ENCODE results near the gene SORBS2. TPM values are rescaled to one million over a fixed set of nuclear protein-coding genes. Genes with fewer than 3 reads are reported as not detected.

The SORBS2 gene
- total and polyA plus RNA-seq, 2 of the 8 experiments (the other 6 are each of a cell fraction or from before 2014, with no cell fraction given) = 73.0 to 87.1 TPM

GRCh38 chr4:185821029-185821419 is 9.0 kb upstream of the SORBS2 start:
- H2BK12ac ChIP-seq (ENCODE audit: low read depth, low read length) = peak overlapping the region; percentile 97
- peak overlapping the region; percentile 81; the same call in 1 of the 2 replicates for H2BK5ac ChIP-seq (ENCODE audit: low read depth, low read length)
- 91% methylated on average over 11 of the region's 11 CpGs; no CpG with 5 or more reads in 1 of the 2 experiments for WGBS, 2 experiments (ENCODE audit: extremely low coverage in 1 of 2, insufficient coverage in 1 of 2, insufficient read length in 1 of 2, insufficient replicate concordance in 2 of 2, low coverage in 1 of 2, low lambda C conversion rate in 2 of 2, missing lambda C conversion rate in 1 of 2)
- no peak overlapping the region for H3K4me2 ChIP-seq (ENCODE audit: insufficient read depth in 1 of 2, low read depth in 2 of 2, low read length in 2 of 2)
- H3K36me3 ChIP-seq (ENCODE audit: control insufficient read depth in 2 of 4, insufficient read depth in 4 of 4, low read length in 3 of 4) = no peaks in the 10 kb centered on the region
- H3K79me1 ChIP-seq (ENCODE audit: low read depth, low read length) = no peaks in the 10 kb centered on the region
- TF ChIP-seq E2F6 (IDR thresholded peaks at IDR 0.05) (no peak), SIX5 (IDR thresholded peaks at IDR 0.05; ENCODE audit: low read depth, low read length) (no peak), CHD2 (IDR thresholded peaks at IDR 0.05; ENCODE audit: low read length) (no peak), TCF12 (IDR thresholded peaks at IDR 0.05; ENCODE audit: low read depth, low read length) (no peak), POLR2AphosphoS5 (IDR thresholded peaks at IDR 0.05; ENCODE audit: low read depth, low read length) (no peak), CHD1 (IDR thresholded peaks at IDR 0.05; ENCODE audit: low read depth, low read length) (no peak), CEBPB (IDR thresholded peaks at IDR 0.05; ENCODE audit: low read depth, low read length) (no peak), MAFK (IDR thresholded peaks at IDR 0.05; ENCODE audit: low read depth, low read length) (no peak)
- peak overlapping the region; percentile 93; the same call in 1 of the 2 replicates for H2BK20ac ChIP-seq (ENCODE audit: low read length)
- H3K9me3 ChIP-seq (ENCODE audit: insufficient read depth in 2 of 2, low read depth in 1 of 2, low read length in 1 of 2) = no peaks in the 10 kb centered on the region
- no peak overlapping the region for H2BK120ac ChIP-seq (replicated peaks; ENCODE audit: low read depth, low read length)
- no peaks in the 10 kb centered on the region for H4K20me1 ChIP-seq (replicated peaks in 1 of 2; ENCODE audit: control insufficient read depth in 1 of 2, insufficient read depth in 2 of 2, low read length in 2 of 2)
- peak overlapping the region; percentile 58 for H4K91ac ChIP-seq (replicated peaks; ENCODE audit: insufficient read length, low read length)
- no peak overlapping the region for H4K5ac ChIP-seq (ENCODE audit: insufficient read length, low read depth, low read length)
- no peak overlapping the region for H3K56ac ChIP-seq (replicated peaks; ENCODE audit: insufficient read length, low read depth, low read length)
- H3K14ac ChIP-seq (ENCODE audit: insufficient read length) = no peak overlapping the region
- 0 out of 2 replicates have a peak overlapping the region, but pooled peaks have one; percentile 79 for H2AK5ac ChIP-seq (ENCODE audit: low read depth, low read length)
- H3K27ac ChIP-seq (ENCODE audit: low read depth, low read length) = no peak overlapping the region
- H3K4ac ChIP-seq (replicated peaks; ENCODE audit: insufficient read length, low read depth, low read length) = no peak overlapping the region
- CTCF ChIA-PET (ENCODE audit: partially characterized antibody) = no interaction called here
- no peaks in the 10 kb centered on the region for H3K79me2 ChIP-seq (ENCODE audit: control insufficient read depth in 1 of 2, insufficient read depth in 2 of 2, low read length in 2 of 2)
- FAIRE-seq (no peak), DNase-seq (ENCODE audit: low read depth in 1 of 2, low spot score in 2 of 2) (no peak)
- H4K8ac ChIP-seq (ENCODE audit: extremely low read depth, insufficient read depth, low read length) = no peak overlapping the region
- no peak overlapping the region for H3K9ac ChIP-seq (replicated peaks in 1 of 4; ENCODE audit: extremely low read depth in 1 of 4, low read depth in 3 of 4, low read length in 3 of 4)
- peaks cover 0 to 9% (median 4%) of the 10 kb centered on the region in 4 experiments; a peak in 6 of 7 replicates for H3K4me1 ChIP-seq (replicated peaks in 1 of 4; ENCODE audit: control insufficient read depth in 3 of 4, insufficient read depth in 4 of 4, low read length in 3 of 4)
- no peaks in the 10 kb centered on the region for H3K23me2 ChIP-seq (ENCODE audit: low read depth, low read length)
- peak overlapping the region; percentile 82 for H2AFZ ChIP-seq (ENCODE audit: low read length)
- H3K4me3 ChIP-seq (ENCODE audit: extremely low read depth in 1 of 4, insufficient read depth in 2 of 4, low read depth in 3 of 4, low read length in 4 of 4) = no peak overlapping the region
- peak overlapping the region; percentile 93; the same call in 1 of the 2 replicates for H2BK15ac ChIP-seq (ENCODE audit: low read length)
- POLR2A ChIA-PET (ENCODE audit: partially characterized antibody) = interaction anchor here (1.0 to 1.1 kb wide), 2 partner anchors 9 to 18 kb away, joined by 3 to 4 read pairs; partner anchors contain the start of gene SORBS2
- H3K18ac ChIP-seq (ENCODE audit: extremely low read depth, low read length) = peak overlapping the region; percentile 9; the same call in 1 of the 2 replicates
- H3K23ac ChIP-seq (ENCODE audit: insufficient read length) = no peak overlapping the region
- no peaks in the 10 kb centered on the region; a peak in 1 of 7 replicates for H3K27me3 ChIP-seq (replicated peaks in 1 of 4; ENCODE audit: control insufficient read depth in 3 of 4, extremely low read depth in 1 of 4, insufficient read depth in 3 of 4, low read length in 3 of 4)
